Activated CD8-positive, alpha-beta memory T cell treated with anti-CD3 and anti-CD28 coated beads, Interleukin-2, amount 10 ng/mL, durations not matched to agents 7 days and 5 days (primary cell): ENCODE data around the gene LRRC28. TPM values are rescaled to one million over a fixed set of nuclear protein-coding genes. Genes with fewer than 3 reads are reported as not detected.

ENCODE experiments used
- ATAC-seq: fragments of 150-1000 bp; cut with Tn5 transposase; one replicate; pipeline ENCODE4 v1.10.0; 2021; ENCODE audit warnings: moderate library complexity
- CTCF ChIA-PET: fragments of 350-600 bp; sonication (Branson Sonifier 250); formaldehyde crosslinking; loops from one replicate; lab custom pipeline; 2021; ENCODE audit warnings: antibody characterized with exemption; lab: Charles Lee
- DNase-seq: peaks from one replicate; pipeline ENCODE4 v3.0.0-alpha.2; 2020
- H3K27ac Mint-ChIP-seq: one replicate; pipeline ENCODE4 v1.8.0; 2021; ENCODE audit warnings: mild to moderate bottlenecking, mixed read lengths
- H3K27me3 Mint-ChIP-seq: one replicate; pipeline ENCODE4 v1.8.0; 2021; ENCODE audit warnings: mixed read lengths
- H3K36me3 Mint-ChIP-seq: one replicate; pipeline ENCODE4 v1.8.0; 2021; ENCODE audit warnings: mild to moderate bottlenecking, mixed read lengths
- H3K4me1 Mint-ChIP-seq: one replicate; pipeline ENCODE4 v1.8.0; 2021; ENCODE audit warnings: mixed read lengths
- H3K4me3 Mint-ChIP-seq: one replicate; pipeline ENCODE4 v1.8.0; 2021; ENCODE audit warnings: mild to moderate bottlenecking, moderate library complexity, mixed read lengths
- H3K9me3 Mint-ChIP-seq: one replicate; pipeline ENCODE4 v1.8.0; 2022; ENCODE audit warnings: low read depth, mixed read lengths
- total RNA-seq, 2 experiments: library from RNA; stranded (reverse); gene quantifications; one replicate each; pipeline ENCODE4 v1.2.3, GENCODE V29; 2021

The LRRC28 gene
- total RNA-seq, 2 experiments from 2014 or later: 21.2 to 21.7 TPM

DNA sequence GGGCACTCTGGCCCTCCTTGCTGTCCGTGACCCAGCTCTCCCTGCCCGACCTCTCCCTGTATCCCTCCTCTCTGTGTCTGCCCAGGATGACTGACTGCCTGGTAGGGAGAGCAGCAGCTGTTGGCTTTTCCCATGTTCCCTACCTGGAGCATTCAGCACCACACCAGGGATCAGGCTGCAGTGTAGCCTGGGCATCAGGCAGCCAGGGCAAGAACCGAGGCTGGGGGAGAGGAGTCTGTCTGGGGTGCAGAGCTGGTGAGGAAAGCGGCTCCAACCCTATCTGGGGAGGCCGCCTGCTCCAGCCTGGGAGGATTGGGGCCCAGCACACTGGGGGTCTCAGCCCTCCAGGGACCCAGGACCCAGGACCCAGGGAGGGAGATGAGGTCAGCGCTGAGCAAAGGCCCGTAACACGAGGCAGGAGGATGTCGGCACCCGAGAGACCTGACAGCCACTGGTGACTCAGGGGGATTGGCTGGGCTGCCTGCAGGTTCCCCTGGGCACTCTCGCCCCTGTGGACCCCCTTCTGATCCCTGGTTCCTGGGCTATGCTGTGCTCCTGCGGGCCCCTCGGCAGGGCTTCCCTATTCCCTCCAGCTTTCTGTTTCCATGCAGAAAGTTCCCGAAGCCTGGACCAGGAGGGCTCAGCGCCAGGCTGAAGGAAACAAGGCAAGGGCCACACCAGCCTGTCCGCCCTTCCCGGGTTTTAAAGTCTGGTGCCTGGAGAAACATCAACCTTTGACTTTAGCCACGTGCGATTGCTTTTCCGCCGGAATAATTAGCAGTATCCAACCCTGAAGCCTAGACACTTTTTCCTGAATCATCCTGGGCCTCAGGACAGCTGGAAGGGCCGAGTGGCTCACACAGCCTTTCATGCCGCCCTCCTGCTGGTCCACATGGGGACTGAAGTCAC is 186.3 kb downstream of the LRRC28 start:
- ATAC-seq: no peak
- no peaks in the 10 kb centered on the region for H3K36me3 Mint-ChIP-seq
- H3K27ac Mint-ChIP-seq: no peak overlapping the region
- no peak overlapping the region for H3K4me3 Mint-ChIP-seq
- peaks cover 37% of the 10 kb centered on the region for H3K27me3 Mint-ChIP-seq
- DNase-seq: peak; percentile 27
- H3K4me1 Mint-ChIP-seq: peaks cover 8% of the 10 kb centered on the region
- H3K9me3 Mint-ChIP-seq: no peaks in the 10 kb centered on the region
- CTCF ChIA-PET: no interaction called here

DNA sequence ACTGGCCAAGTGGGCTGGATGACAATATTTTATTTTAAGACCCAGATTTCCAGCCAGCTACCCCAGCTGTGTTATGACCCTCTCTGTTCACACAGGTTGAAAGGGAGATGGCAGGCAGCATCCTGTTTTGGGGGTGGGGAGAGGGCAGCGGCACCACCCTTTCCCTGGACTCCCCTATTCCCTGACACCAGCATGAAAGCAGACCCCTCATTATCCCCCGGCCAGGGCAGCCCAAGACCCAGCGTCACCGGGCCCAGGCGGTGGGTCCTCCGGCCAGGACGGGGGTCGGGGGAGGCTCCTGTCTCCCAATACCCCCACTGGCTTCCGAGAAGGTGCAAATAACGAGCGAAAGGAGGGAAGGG is 186.9 kb downstream of the LRRC28 start:
- Mint-ChIP-seq H3K4me1 (peaks cover 8% of the 10 kb centered on the region), H3K4me3 (peak overlapping the region; percentile 27), H3K27ac (no peak overlapping the region), H3K36me3 (no peaks in the 10 kb centered on the region), H3K27me3 (peaks cover 37% of the 10 kb centered on the region), H3K9me3 (no peaks in the 10 kb centered on the region)
- no peak for ATAC-seq
- peak; percentile 27 for DNase-seq
- CTCF ChIA-PET: interaction anchor here (1.0 kb wide), 1 partner anchor 266 kb away, joined by 3 read pairs; no protein-coding TSS in a partner anchor

DNA sequence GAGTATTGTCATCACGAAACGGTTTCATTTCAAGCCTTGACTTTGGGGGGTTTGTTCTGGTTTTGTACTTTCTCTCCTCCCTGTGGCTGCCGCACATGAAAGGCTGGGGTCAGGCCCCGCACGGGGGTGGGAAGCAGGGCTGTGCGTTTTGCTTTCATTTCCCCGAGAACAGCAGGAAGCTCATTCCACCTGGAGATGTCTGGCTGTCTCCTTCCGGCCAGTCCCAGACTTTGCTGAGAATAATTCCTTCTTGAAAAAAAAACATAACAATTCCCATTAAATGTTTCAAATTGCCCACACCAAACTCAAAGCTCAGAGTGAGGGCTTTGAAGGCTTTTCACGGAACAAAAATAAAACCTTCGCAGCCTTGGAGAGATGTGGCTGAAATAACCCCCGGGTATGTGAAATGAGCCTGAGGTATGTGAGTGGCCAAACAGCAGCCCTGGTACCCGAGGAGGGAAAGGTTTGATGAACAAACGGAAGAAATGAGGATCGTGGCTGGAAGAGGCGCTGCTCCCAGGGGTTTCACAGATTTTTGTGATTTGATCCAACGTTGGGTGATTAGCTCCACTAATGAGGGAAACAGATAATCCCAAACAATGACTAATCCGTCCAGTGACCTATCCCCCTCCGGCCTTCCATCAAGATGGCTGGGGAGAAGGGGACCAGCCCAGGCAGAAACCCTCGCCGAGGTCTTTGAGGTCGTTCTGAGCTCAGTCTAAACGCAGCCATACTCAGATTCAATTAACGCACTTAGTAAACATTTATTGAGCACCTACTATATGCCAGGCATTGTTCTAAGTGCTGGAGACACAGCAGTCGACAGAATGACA is 187.6 kb downstream of the LRRC28 start:
- H3K4me3 Mint-ChIP-seq: peak overlapping the region; percentile 27
- H3K4me1 Mint-ChIP-seq: peaks cover 11% of the 10 kb centered on the region
- DNase-seq (peak; percentile 40), ATAC-seq (peak; percentile 46)
- no peaks in the 10 kb centered on the region for H3K36me3 Mint-ChIP-seq
- no peak overlapping the region for H3K27ac Mint-ChIP-seq
- peaks cover 39% of the 10 kb centered on the region for H3K27me3 Mint-ChIP-seq
- H3K9me3 Mint-ChIP-seq: no peaks in the 10 kb centered on the region
- CTCF ChIA-PET: interaction anchor here (1.0 to 1.2 kb wide), 2 partner anchors 24 to 266 kb away, joined by 3 read pairs; no protein-coding TSS in a partner anchor

DNA sequence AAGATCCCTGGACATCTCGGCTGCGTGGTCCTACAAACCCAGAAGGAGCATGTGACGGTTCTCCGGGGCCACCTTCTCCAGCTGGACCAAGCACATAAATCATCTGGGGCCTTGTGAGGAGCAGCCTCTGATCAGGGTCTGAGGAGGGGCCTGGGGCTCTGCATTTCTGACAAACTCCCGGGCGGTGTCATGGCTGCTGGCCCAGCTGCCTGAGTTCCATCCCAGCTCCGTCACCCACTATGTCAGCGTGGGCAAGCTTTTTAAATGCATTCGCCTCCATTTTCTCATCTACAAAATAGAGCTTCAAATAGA is 188.2 kb downstream of the LRRC28 start:
- Mint-ChIP-seq H3K4me1 (peaks cover 13% of the 10 kb centered on the region), H3K36me3 (no peaks in the 10 kb centered on the region), H3K4me3 (no peak overlapping the region), H3K27me3 (peaks cover 39% of the 10 kb centered on the region), H3K9me3 (no peaks in the 10 kb centered on the region), H3K27ac (no peak overlapping the region)
- CTCF ChIA-PET: interaction anchor here (1.2 kb wide), 1 partner anchor 23 kb away, joined by 3 read pairs; no protein-coding TSS in a partner anchor
- ATAC-seq (no peak), DNase-seq (peak; percentile 31)

DNA sequence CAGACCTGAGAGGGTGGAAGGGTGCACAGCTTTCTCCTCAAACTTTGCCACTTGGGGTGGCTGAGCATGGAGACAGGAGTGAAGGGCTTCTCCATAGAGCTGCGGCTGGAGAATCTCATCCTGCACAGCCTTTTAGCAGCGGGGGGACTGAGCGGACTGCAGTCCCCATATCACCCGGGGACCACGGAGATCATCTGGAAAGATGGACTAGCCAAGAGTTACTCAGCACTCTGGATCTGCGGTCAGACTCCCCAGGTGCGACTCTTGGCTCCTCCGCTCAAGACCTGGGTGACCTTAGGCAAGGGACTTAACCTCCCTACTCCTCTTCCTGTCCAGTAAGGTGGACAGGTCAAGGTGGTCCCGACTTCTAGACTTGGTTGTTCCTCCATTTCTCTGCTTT is 188.7 kb downstream of the LRRC28 start:
- CTCF ChIA-PET: interaction anchor here (1.2 kb wide), 1 partner anchor 23 kb away, joined by 3 read pairs; no protein-coding TSS in a partner anchor
- H3K4me3 Mint-ChIP-seq: no peak overlapping the region
- peak; percentile 18 for DNase-seq
- H3K27ac Mint-ChIP-seq: no peak overlapping the region
- peaks cover 35% of the 10 kb centered on the region for H3K27me3 Mint-ChIP-seq
- no peaks in the 10 kb centered on the region for H3K36me3 Mint-ChIP-seq
- no peak for ATAC-seq
- H3K4me1 Mint-ChIP-seq: peaks cover 13% of the 10 kb centered on the region
- no peaks in the 10 kb centered on the region for H3K9me3 Mint-ChIP-seq

Other genes starting within 250 kb of the LRRC28 start
- gene PGPEP1L, start 243.7 kb upstream of the LRRC28 start, total RNA-seq: not detected
- gene SYNM, start 146.4 kb upstream of the LRRC28 start, total RNA-seq: 1 to 10 TPM; 1.5 TPM
- 1 to 10 TPM; 1.2 TPM for gene TTC23, start 1.9 kb upstream of the LRRC28 start, total RNA-seq